ENCODE measurements around the gene PLPP7.
"Not testable (repeated sequence)": the region's sequence is repeated elsewhere in the genome, so short reads cannot be mapped to it uniquely, and the experiment has no call there.

The PLPP7 gene

GRCh38 chr9:131266266-131267229 lies 23.0 kb upstream of the PLPP7 start:
- no peak for DNase-seq (ENCODE audit: low read depth in 3 of 3, low spot score in 1 of 3)

DNA sequence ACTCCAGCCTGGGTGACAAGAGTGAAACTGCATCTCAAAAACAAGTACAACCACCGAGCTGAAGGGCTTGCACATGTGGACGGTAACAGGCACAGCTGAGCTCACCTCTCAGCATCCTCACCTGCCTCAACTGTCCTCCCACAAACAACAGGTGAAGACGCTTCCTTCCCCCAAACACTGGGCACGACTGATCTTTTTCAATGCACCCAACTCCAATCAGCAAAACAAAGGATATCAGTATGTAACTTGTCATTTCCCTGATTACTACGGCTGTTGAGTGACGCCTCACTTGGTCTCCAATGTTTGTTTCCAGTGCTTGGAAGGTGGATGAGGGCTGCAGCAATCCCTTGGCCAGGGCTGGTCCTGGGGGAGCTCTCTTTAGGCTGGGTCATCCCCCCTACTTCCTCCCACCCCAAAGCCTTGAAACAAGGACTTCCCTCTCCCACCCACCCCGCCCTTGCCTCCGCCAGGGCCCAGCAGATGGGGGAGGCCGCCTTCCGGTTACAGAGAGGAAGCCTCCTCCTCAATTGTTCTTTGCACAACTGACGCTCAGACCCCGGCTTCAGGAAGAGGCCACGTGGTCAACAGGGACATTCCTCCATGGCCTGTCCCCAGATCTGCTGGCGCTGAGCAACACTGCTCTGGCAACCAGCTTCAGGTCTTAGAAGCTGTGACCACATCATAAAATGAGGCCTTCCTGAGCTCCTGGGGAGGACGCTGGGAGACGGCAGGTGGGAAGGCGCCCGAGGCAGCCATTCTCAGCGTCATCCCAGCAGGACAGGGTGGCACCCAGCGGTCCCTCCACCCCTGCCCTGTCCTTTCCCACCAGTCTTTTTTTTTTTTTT lies 19.1 kb upstream of the PLPP7 start:
- no peak for DNase-seq (ENCODE audit: low read depth in 3 of 3, low spot score in 1 of 3)

DNA sequence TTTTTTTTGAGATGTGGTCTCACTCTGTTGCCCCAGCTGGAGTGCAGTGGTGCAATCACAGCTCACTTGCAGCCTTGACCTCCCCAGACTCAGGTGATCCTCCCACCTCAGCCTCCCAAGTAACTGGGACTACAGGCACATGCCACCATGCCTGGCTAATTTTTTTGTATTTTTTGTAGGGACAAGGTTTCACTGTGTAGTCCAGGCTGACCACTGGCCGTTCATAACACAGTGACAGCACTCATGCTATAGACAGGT lies 18.6 kb upstream of the PLPP7 start:
- DNase-seq (ENCODE audit: low read depth in 3 of 3, low spot score in 1 of 3): not testable (repeated sequence)

- no peak for DNase-seq (ENCODE audit: low read depth in 3 of 3, low spot score in 1 of 3)
Observed at GRCh38 chr9:131271506-131271931, 18.0 kb upstream of the PLPP7 start.

GRCh38 chr9:131272212-131272611 lies 17.3 kb upstream of the PLPP7 start:
- no peak for DNase-seq (ENCODE audit: low read depth in 3 of 3, low spot score in 1 of 3)

- DNase-seq (ENCODE audit: low read depth in 3 of 3, low spot score in 1 of 3): no peak
Observed at GRCh38 chr9:131273146-131273855, 16.2 kb upstream of the PLPP7 start.

- no peak for DNase-seq (ENCODE audit: low read depth in 3 of 3, low spot score in 1 of 3)
Observed at GRCh38 chr9:131273856-131274673, 15.5 kb upstream of the PLPP7 start.

- no peak for DNase-seq (ENCODE audit: low read depth in 3 of 3, low spot score in 1 of 3)
Observed at GRCh38 chr9:131274674-131275331, 14.7 kb upstream of the PLPP7 start.

DNA sequence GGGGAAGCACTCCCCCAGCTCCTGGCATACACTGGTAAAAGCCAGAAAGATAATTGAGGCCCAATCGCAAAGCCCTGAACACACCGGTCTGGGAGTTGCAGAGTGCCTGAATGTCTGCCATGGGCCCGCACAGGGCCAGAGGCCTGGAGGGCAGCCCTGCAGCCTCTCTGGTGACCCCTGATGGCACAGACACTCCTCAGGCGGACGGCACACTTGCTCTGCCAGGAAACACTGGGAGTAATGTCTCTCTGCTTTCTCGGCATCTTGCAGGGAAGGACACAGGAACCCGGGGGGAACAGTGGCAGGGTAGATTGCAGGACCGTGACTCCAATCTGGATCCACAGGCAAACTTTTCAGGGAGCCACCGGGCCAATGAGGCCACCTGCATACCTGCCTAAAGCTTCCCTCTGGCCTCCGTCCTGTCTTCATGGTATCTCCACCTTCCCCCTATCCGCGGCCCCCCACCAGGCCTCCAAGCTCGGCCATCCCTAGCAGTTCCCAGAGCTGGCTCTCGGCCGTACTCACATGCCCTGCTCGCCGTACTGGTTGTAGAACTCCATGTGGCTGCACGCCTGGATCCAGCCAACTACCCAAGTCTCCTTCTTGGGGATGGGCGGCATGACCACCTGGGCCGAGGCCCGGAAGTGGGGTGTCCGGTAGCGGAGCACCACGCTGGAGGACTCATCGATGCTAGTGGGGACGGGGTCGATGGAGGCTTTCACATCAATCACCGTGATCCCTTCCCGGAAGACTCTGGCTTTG lies 14.0 kb upstream of the PLPP7 start:
- DNase-seq (ENCODE audit: low read depth in 3 of 3, low spot score in 1 of 3): no peak

- DNase-seq (ENCODE audit: low read depth in 3 of 3, low spot score in 1 of 3): no peak
Observed at GRCh38 chr9:131276094-131276888, 13.2 kb upstream of the PLPP7 start, which contains the start of gene FAM78A. FAM78A (minus strand) TSS chr9:131276510; CDS start chr9:131276179, 331 bp downstream.

- DNase-seq (ENCODE audit: low read depth in 3 of 3, low spot score in 1 of 3): no peak
Observed at GRCh38 chr9:131276891-131277286, 12.6 kb upstream of the PLPP7 start.

DNA sequence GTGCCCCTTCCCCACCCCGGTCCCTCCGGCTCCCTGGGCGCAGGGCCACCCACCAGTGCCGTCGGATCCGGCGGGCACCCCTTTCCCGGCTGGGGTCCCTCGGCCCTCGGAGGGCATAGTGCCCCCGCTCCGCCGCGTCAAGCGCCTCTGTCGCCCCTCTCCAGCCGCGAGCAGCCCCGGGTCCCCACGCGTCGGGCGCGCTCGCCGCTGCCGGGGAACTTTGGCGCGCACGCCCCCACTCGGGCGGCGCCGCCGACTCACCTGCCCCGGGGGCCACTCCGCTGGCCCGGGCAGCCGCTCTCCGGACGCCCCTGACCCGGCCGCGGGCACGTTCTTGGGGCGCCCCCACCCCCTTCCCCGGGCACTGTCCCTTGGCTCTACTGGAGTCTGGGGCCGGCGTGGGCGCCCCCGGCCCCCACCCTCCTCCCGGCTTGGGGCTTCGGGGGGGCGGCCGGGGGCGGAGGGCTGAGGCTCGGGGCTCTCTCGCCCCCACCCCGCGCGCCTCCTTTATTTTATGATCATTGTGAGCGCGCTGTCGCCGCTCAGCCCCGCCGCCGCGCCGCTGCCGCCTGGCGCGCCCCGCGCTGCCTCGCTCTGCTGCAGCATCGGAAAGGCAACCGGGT lies 12.1 kb upstream of the PLPP7 start:
- no peak for DNase-seq (ENCODE audit: low read depth in 3 of 3, low spot score in 1 of 3)

DNA sequence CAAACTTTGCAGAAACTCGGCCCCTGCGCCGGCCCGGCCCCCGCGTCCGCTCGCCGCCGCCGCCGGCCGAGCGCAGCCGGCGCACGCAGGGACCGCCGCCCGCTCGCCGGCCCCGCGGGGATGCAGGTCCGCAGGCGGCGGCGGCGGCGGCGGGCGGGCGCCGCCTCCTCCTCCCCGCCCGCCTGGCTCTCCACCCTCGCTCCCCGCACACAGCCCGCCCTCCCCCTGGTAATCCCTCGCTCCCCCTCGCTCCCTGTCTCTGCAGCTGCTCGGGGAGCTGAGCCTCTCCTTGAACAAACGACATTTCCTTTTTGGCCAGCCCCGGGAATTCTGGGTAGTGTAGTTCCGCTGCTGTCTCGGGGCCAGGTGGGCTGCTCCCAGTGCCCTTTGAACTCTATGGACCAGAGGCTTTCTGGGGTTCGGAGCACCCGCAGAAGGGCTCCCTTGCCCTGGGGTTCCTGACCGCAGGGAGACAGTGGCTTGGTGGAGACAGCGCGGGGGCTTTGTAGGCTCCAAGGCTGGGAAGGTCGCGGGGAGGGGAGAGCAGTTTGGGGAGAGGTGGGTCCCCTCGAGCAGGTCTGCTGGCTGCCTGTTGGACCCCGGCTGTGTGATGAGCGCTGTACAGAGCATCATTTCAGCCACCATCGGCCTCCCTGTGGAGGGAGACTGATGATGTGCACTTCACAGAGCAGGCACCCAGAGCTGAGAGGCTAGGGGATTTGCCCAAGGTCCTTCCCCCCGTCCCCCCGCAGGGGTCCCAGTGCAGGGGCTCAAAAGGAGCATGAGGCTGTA lies 11.4 kb upstream of the PLPP7 start:
- peak in 2 of 3 donors; percentile 31 to 55 for DNase-seq (ENCODE audit: low read depth in 3 of 3, low spot score in 1 of 3)

GRCh38 chr9:131278702-131279111 lies 10.8 kb upstream of the PLPP7 start:
- DNase-seq (ENCODE audit: low read depth in 3 of 3, low spot score in 1 of 3): no peak

DNA sequence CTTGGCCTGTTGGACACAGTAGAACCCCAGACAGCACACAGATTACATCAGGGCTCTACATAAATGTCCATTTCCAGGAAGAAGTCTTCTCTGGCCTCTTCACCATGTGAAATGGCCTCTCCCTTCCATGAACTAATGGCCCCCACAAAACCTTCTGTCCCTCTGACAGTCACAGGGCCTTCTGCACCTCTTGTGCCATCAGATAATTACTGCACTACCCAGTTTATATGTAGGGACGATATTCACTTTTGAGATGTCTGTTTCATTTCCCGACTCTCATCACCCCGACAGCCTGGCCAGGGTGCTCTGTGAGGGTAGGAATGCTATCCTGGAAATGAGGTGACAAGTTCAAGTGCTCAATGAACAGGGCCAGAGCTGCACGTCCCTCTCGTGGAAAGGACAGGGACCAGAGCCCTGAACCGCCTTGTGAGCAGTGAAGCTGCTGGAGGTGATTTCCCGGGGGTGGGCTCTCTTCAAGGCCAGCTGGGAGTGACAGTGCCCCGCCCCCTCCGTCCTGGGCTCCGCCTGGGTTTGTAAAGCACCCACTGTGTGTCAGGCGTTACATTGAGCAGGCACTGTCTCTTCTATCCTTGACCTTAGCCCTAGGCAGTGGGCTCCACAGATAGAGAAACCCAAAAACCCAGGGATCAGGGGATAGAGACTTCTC lies 10.2 kb upstream of the PLPP7 start:
- DNase-seq (ENCODE audit: low read depth in 3 of 3, low spot score in 1 of 3): no peak

DNA sequence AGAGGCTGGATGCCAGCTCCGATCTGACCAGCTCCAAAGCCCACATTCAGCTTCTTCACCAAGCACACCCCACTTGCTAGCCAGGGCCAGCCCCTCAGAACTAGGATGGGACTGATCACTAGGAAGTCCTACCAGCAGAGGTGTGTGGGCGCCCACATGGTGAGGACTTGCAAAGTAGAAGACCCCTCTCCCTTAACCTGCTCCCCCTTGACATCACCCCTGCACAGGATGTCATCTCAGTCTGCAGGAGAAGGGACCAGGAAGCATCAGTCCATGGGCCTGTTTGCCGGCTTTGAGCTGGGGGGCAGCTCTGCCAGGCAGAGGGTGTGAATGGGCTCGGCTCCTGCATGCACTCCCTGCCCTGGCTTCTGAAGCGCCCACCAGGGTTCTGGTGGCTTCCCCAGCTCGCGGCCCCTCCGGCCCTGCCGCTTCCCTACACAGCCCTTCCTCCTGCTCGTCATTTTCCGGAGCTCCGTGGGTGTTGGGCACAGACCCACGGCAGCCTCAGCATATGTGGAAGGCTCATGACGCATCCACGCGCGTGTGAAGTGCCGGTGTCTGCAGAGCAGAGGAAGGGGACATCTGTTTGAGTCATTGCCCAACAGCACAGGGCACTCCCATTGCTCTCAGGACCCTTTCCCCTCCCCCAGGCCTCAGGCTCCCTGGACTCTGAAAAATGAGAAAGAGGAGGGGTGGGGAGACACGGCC lies 9.5 kb upstream of the PLPP7 start:
- DNase-seq (ENCODE audit: low read depth in 3 of 3, low spot score in 1 of 3): no peak
